HFF-Myc (cell line): ENCODE measurements around the gene AP5S1.
"Not testable (repeated sequence)": the region's sequence is repeated elsewhere in the genome, so short reads cannot be mapped to it uniquely, and the experiment has no call there.

Experiments
- DNase-seq: peaks from one replicate; pipeline ENCODE4 v3.0.0-alpha.2; 2011; ENCODE audit warnings: low read depth; ENCODE audit errors: extremely low read depth
- H3K4me3 ChIP-seq: replicated peaks from 2 replicates; pipeline ENCODE4 v1.5.1; 2011; ENCODE audit warnings: low read depth, mild to moderate bottlenecking, control low read depth, low read length
- TF ChIP-seq, protein P1 (sequence below): IDR thresholded peaks from 2 replicates; pipeline ENCODE4 v1.5.1; 2012; ENCODE audit warnings: mild to moderate bottlenecking, low read depth, low read length, control low read depth; ENCODE audit errors: missing control alignments

Gene AP5S1

DNA sequence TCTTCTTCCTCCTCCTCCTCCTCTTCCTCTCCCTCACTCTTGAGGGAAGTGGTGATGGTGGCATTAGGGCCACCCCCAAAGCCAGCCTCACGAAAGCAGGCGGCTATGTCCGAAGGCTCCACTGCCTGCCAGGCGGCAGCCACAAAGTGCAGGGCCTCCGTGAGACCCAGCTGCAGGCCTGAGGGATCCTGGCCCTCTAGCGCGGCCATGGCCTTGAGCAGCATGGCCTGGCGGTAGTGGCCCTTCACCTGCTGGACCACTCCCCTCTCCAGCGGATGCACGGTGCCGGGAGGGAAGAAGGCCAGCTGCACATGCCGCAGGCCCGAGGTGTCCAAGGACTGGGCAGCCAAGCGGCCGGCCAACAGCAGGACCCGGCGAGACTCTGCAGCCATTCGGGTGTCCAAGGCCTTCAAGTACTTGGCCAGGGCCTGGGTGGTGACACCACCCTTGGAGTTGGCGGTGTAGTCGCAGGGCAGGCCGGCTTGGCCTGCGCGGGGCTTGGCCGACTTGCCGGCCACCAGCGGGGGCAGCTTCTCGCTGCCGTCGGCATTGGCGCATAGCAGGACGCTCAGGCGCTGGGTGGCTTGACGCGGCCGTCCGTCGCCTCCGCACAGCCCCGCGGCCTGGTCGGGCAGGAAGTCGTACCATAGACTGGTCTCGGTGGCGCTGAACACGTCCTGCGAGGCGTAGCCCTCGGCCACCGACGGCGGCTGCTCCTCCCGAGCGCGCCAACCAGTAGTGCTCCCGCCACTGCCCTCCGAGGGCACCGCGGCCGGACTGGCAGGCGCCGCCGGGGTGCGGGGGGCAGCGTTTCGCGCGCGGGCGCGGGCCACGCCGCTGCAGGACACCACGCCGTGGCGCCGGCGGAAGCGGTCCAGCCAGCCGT is 34.9 kb upstream of the AP5S1 start:
- no peak for DNase-seq
- TF ChIP-seq, protein P1, sequence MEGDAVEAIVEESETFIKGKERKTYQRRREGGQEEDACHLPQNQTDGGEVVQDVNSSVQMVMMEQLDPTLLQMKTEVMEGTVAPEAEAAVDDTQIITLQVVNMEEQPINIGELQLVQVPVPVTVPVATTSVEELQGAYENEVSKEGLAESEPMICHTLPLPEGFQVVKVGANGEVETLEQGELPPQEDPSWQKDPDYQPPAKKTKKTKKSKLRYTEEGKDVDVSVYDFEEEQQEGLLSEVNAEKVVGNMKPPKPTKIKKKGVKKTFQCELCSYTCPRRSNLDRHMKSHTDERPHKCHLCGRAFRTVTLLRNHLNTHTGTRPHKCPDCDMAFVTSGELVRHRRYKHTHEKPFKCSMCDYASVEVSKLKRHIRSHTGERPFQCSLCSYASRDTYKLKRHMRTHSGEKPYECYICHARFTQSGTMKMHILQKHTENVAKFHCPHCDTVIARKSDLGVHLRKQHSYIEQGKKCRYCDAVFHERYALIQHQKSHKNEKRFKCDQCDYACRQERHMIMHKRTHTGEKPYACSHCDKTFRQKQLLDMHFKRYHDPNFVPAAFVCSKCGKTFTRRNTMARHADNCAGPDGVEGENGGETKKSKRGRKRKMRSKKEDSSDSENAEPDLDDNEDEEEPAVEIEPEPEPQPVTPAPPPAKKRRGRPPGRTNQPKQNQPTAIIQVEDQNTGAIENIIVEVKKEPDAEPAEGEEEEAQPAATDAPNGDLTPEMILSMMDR, result no peak
- peak overlapping the region; percentile 72 for H3K4me3 ChIP-seq

DNA sequence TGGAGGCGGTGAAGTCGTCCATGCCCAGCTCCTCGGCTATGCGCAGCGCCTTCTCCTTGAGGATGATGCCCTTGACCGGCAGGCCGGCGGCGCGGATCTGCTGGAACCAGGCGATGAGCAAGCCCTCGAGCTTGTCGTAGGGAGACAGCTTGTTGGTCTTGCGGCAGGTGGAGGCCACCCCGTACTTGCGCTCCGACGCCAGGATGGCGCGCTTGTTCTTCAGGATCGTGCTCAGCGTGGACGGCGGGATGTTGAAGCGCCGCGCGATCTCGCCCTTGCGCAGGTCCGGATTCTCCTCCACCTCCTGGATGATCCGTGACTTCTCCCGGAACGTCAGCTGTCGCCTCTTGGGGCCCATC is 34.2 kb upstream of the AP5S1 start:
- DNase-seq, result no peak
- peak overlapping the region; percentile 72 for H3K4me3 ChIP-seq
- TF ChIP-seq, protein P1, result no peak

DNA sequence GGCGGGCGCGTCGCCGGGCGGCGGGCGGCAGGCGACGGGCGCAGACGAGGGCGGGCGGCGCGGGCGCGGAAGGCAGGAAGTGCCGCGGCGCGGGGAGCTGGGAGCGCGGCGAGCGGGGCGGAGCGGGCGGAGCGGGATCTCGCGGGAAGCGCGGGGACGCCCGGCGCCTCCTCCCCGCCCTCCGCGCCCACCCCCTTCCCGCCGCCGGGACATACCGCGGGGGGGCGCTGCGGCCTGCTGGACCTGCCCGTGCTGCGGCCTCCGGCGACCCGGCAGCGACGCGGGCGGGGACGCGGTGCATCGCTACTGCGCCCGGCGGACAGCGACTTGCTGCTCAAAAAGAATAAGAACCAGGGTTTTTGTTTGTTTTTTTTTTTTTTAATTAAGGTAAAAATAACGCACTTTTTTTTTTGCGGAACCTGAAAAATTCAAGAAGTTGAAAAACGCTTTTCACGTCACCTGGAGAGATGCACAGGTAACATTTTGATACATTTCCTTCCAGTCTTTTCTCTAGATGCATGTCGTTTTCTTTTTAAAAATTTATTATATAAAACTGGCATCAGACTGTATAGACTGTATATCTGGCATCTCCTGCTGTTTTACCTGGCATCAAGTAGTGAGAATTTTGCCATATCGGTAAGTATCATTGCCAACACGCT is 33.6 kb upstream of the AP5S1 start, which contains the start of gene CENPB:
Gene CENPB, minus strand, starts transcription at position 76 of the 659 bp plus-strand sequence. CDS start 257 bp downstream, outside the sequence.
- TF ChIP-seq, protein P1, result peak; percentile 51
- H3K4me3 ChIP-seq, result peak within 1 kb of the TSS; percentile 72
- DNase-seq, result peak; percentile 43

DNA sequence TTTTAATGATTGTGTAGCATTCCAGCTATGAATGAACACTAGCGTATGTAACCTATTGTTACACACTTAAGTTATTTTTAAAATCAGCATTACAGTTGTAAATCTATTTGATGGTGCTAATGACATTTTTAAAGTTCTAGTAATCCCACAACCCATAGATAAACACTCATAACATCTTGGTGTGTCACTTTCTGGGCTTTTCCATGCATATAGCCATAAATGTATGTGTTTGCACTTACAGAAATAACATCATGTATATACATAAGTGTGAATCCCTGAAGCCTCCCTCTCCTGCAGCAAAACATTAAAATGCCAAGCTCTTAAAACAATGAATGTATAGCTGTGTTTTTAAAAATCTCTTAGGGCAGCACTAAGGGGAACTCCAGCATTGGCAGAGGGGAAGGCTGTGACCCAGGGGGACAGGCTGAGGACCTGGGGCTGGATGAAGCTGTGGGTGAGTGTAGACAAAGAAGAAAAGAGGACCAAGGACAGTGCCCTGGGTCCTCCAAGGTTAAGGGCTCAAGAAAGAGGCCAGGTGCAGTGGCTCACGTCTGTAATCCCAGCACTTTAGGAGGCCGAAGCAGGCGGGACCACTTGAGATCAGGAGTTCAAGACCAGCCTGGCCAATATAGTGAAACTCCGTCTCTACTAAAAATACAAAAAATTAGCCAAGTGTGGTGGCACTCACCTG is 32.9 kb upstream of the AP5S1 start:
- no peak for DNase-seq
- H3K4me3 ChIP-seq, result peak overlapping the region; percentile 25; the same call in 1 of the 2 replicates
- TF ChIP-seq, protein P1, result no peak

DNA sequence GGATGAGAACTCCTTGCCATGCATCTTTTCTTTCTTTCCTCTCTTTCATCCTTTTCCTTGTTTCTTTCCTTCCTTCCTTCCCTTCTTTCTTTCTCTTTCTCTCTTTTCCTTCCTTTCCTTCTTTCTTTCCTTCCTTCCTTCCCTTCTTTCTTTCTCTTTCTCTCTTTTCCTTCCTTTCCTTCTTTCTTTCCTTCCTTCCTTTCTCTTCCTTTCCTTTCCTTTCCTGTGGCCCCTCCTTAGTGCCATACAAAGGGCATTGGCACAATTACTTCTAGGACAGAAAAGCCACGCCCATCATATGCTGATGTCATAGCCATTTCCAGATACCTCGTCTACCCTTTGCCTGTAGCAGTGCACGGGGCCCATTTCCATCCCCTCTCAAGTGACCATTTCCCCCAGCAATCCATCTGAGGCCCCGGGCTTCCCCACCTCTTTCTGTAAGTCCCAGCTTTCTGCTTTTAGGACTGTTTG is 31.6 kb upstream of the AP5S1 start:
- DNase-seq, result no peak
- TF ChIP-seq, protein P1, result no peak
- no peak overlapping the region for H3K4me3 ChIP-seq

DNA sequence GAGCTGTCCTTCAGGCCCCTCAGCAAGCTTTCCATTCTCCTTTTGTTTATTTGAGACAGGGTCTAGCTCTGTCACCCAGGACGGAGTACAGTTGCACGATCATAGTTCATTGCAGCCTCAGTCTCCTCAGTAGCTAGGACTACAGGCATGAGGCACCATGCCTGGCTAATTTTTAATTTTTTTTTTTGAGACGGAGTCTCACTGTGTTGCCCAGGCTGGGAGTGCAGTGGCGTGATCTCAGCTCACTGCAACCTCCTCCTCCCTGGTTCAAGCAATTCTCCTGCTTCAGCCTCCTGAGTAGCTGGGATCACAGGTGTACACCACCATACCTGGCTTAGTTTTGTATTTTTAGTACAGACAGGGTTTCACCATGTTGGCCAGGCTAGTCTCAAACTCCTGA is 31.1 kb upstream of the AP5S1 start:
- not testable (repeated sequence) for DNase-seq

DNA sequence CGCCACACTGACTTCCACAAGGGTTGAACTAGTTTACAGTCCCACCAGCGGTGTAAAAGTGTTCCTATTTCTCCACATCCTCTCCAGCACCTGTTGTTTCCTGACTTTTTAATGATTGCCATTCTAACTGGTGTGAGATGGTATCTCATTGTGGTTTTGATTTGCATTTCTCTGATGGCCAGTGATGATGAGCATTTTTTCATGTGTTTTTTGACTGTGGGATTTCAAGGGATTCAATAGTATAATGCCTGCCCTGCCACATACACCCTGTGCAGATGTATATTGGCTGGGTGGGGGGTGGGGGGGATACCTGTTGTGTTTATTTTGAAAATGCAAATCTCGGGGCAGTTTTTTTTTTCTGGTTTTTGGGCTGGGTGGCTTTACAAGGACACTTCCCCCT is 26.2 kb upstream of the AP5S1 start:
- H3K4me3 ChIP-seq, DNase-seq: not testable (repeated sequence)

More for the DNA sequence above, 31.1 kb upstream of the AP5S1 start:
- not testable (repeated sequence) for H3K4me3 ChIP-seq
